GM23338 (cell line): Measurements from ENCODE around the gene PDSS1. TPM values are rescaled to one million over a fixed set of nuclear protein-coding genes. Genes with fewer than 3 reads are reported as not detected.
"Not testable (repeated sequence)": the region's sequence is repeated elsewhere in the genome, so short reads cannot be mapped to it uniquely, and the experiment has no call there.

Experiments used
- ATAC-seq: fragments of 200-7000 bp; cut with Tn5 transposase; 3 replicates; pipeline ENCODE4 v1.9.1; 2020
- DNase-seq: peaks from one replicate; pipeline ENCODE4 v3.0.0-alpha.2; 2015; ENCODE audit warnings: low spot score
- H2AFZ ChIP-seq: fragments of 200-600 bp; sonication (generic); 2 replicates; pipeline ENCODE4 v1.8.0; 2016; ENCODE audit warnings: antibody characterized with exemption, mild to moderate bottlenecking, moderate library complexity
- H3F3A ChIP-seq: fragments of 200-600 bp; sonication (generic); replicated peaks from 2 replicates; pipeline ENCODE4 v1.8.0; 2017; ENCODE audit warnings: antibody characterized with exemption, mixed run types, low read depth
- H3K27ac ChIP-seq: fragments of 200-600 bp; sonication (generic); 2 replicates; pipeline ENCODE4 v1.6.1; 2016; ENCODE audit warnings: low read depth
- H3K27me3 ChIP-seq: fragments of 200-600 bp; sonication (generic); 2 replicates; pipeline ENCODE4 v1.8.0; 2016; ENCODE audit warnings: mild to moderate bottlenecking, mixed run types, moderate library complexity; ENCODE audit not compliant: insufficient read depth
- H3K36me3 ChIP-seq: fragments of 200-600 bp; sonication (generic); 2 replicates; pipeline ENCODE4 v1.8.0; 2016; ENCODE audit warnings: mild to moderate bottlenecking; ENCODE audit not compliant: insufficient read depth
- H3K4me1 ChIP-seq: fragments of 200-600 bp; sonication (generic); 2 replicates; pipeline ENCODE4 v1.8.0; 2016; ENCODE audit warnings: mild to moderate bottlenecking, moderate library complexity; ENCODE audit not compliant: insufficient read depth
- H3K4me2 ChIP-seq: fragments of 200-600 bp; sonication (generic); 2 replicates; pipeline ENCODE4 v1.7.1; 2017; ENCODE audit warnings: mixed run types
- H3K4me3 ChIP-seq: fragments of 200-600 bp; sonication (generic); 2 replicates; pipeline ENCODE4 v1.6.1; 2016; ENCODE audit warnings: mixed run types
- H3K79me2 ChIP-seq: fragments of 200-600 bp; sonication (generic); replicated peaks from 2 replicates; pipeline ENCODE4 v1.8.0; 2017; ENCODE audit warnings: mild to moderate bottlenecking; ENCODE audit not compliant: insufficient read depth
- H3K9me2 ChIP-seq: fragments of 200-600 bp; sonication (generic); 2 replicates; pipeline ENCODE4 v1.8.0; 2017; ENCODE audit not compliant: insufficient read depth
- H4K20me1 ChIP-seq: fragments of 200-600 bp; sonication (generic); replicated peaks from 2 replicates; pipeline ENCODE4 v1.8.0; 2017; ENCODE audit warnings: mild to moderate bottlenecking; ENCODE audit not compliant: insufficient read depth
- H3K27ac Mint-ChIP-seq: 2 replicates; pipeline ENCODE4 v1.8.0; 2020; ENCODE audit warnings: inconsistent platforms, mild to moderate bottlenecking, moderate library complexity, mixed read lengths
- H3K27me3 Mint-ChIP-seq: 3 replicates; pipeline ENCODE4 v1.8.0; 2022; ENCODE audit warnings: low read depth, mild to moderate bottlenecking, moderate library complexity, mixed read lengths, inconsistent platforms; ENCODE audit not compliant: insufficient read depth, poor library complexity
- H3K36me3 Mint-ChIP-seq: 3 replicates; pipeline ENCODE4 v1.8.0; 2021; ENCODE audit warnings: low read depth, mild to moderate bottlenecking, inconsistent platforms, moderate library complexity, mixed read lengths
- H3K4me1 Mint-ChIP-seq: 3 replicates; pipeline ENCODE4 v1.8.0; 2020; ENCODE audit warnings: mild to moderate bottlenecking, inconsistent platforms, mixed read lengths
- H3K4me3 Mint-ChIP-seq: 3 replicates; pipeline ENCODE4 v1.8.0; 2021; ENCODE audit warnings: moderate library complexity, mild to moderate bottlenecking, inconsistent platforms, mixed read lengths
- H3K9me3 Mint-ChIP-seq: 3 replicates; pipeline ENCODE4 v1.8.0; 2020; ENCODE audit warnings: moderate library complexity, mild to moderate bottlenecking, inconsistent platforms, mixed read lengths
- CREB1 ChIP-seq: fragments of 250-450 bp; sonication (Bioruptor Pico); IDR thresholded peaks from 2 replicates; pipeline ENCODE4 v1.5.0; 2020; ENCODE audit warnings: low read depth, mild to moderate bottlenecking, moderate library complexity
- EZH2 ChIP-seq: fragments of 200-600 bp; sonication (generic); IDR thresholded peaks from one replicate; pipeline ENCODE4 v1.8.0; 2017; ENCODE audit warnings: antibody characterized with exemption, mild to moderate bottlenecking, low read depth; ENCODE audit not compliant: unreplicated experiment
- JUNB ChIP-seq: IDR thresholded peaks from one replicate; pipeline ENCODE4 v1.6.1; 2016; ENCODE audit warnings: antibody characterized with exemption; ENCODE audit not compliant: unreplicated experiment
- NANOG ChIP-seq: IDR thresholded peaks from 2 replicates; pipeline ENCODE4 v1.6.1; 2016; ENCODE audit warnings: antibody characterized with exemption, borderline replicate concordance
- STAT1 ChIP-seq: IDR thresholded peaks from one replicate; pipeline ENCODE4 v1.6.1; 2016; ENCODE audit warnings: antibody characterized with exemption; ENCODE audit not compliant: unreplicated experiment
- ZNF114 ChIP-seq: fragments of 250-450 bp; sonication (Bioruptor Pico); IDR thresholded peaks from 2 replicates; pipeline ENCODE4 v1.5.0; 2020; ENCODE audit warnings: mild to moderate bottlenecking, moderate library complexity
- polyA plus RNA-seq: library from polyadenylated mRNA; unstranded; fragments of >200 nt; fragmentation: Nextera tagmentation; extraction: Ambion mirVana; gene quantifications from 2 replicates; pipeline ENCODE4 v1.2.1, GENCODE V29; 2016
- total RNA-seq: library from RNA; depleted of rRNA; stranded (reverse); fragments of >200 nt; shearing (Covaris generic); gene quantifications from 2 replicates; pipeline ENCODE4 v1.2.3, GENCODE V29; 2014
- TF ChIP-seq, protein P1 (sequence below): IDR thresholded peaks from one replicate; pipeline ENCODE4 v1.6.1; 2018; ENCODE audit warnings: antibody characterized with exemption; ENCODE audit not compliant: unreplicated experiment
- TF ChIP-seq, protein P2 (sequence below), 2 experiments: fragments of 200-600 bp in 1 of 2; sonication (generic) in 1 of 2; conservative IDR thresholded peaks; 2 replicates each; pipeline versions ENCODE4 v1.5.1 to v1.6.1; 2016 to 2017; ENCODE audit warnings: antibody characterized with exemption in 2 of 2, low read depth in 2 of 2, mild to moderate bottlenecking in 2 of 2, moderate library complexity in 1 of 2

The PDSS1 gene
- total and polyA plus RNA-seq, 2 experiments from 2014 or later: 21.5 to 26.2 TPM

DNA sequence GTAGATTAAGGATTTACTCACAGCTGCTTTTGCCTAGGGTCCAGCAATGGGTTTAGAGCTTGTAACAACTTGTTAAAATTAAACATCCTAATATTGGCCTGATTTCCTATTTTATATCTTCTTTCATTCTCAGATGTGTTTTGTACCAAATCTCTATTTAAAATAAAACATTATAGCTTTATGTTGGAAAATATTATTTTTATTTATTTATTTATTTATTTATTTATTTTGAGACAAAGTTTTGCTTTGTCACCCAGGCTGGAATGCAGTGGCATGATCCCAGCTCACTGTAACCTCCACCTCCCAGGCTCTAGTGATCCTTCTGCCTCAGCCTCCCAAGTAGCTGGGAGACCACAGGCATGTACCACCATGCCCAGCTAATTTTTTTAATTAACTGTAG, 17.9 kb upstream of the PDSS1 start (continued):
- TF ChIP-seq, protein P1, sequence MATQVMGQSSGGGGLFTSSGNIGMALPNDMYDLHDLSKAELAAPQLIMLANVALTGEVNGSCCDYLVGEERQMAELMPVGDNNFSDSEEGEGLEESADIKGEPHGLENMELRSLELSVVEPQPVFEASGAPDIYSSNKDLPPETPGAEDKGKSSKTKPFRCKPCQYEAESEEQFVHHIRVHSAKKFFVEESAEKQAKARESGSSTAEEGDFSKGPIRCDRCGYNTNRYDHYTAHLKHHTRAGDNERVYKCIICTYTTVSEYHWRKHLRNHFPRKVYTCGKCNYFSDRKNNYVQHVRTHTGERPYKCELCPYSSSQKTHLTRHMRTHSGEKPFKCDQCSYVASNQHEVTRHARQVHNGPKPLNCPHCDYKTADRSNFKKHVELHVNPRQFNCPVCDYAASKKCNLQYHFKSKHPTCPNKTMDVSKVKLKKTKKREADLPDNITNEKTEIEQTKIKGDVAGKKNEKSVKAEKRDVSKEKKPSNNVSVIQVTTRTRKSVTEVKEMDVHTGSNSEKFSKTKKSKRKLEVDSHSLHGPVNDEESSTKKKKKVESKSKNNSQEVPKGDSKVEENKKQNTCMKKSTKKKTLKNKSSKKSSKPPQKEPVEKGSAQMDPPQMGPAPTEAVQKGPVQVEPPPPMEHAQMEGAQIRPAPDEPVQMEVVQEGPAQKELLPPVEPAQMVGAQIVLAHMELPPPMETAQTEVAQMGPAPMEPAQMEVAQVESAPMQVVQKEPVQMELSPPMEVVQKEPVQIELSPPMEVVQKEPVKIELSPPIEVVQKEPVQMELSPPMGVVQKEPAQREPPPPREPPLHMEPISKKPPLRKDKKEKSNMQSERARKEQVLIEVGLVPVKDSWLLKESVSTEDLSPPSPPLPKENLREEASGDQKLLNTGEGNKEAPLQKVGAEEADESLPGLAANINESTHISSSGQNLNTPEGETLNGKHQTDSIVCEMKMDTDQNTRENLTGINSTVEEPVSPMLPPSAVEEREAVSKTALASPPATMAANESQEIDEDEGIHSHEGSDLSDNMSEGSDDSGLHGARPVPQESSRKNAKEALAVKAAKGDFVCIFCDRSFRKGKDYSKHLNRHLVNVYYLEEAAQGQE: no peak

DNA sequence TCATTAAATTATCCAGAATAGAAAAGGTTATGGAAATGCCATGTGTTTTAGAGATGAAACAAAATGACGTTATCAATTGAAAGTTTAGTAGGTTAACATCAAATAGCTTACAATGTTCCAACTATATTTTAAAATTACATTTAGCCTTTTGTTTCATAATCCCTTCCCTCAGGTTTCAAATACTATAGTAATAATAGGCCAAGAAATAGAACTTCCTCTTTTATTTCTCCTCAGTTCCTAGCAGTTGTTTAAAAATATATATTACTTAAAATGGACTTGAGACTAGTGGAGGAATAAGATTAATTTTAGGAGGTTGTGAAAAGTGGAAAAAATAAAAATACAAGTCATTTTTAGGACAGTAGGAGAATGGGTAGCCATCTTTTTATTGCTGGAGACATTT, 16.4 kb upstream of the PDSS1 start:
- H3K27ac ChIP-seq: no peak overlapping the region
- Mint-ChIP-seq H3K27me3 (no peaks in the 10 kb centered on the region), H3K4me1 (no peaks in the 10 kb centered on the region), H3K27ac (no peak overlapping the region), H3K9me3 (no peaks in the 10 kb centered on the region), H3K4me3 (no peak overlapping the region), H3K36me3 (no peaks in the 10 kb centered on the region)
- no peak overlapping the region for H3K4me3 ChIP-seq
- H3K9me2 ChIP-seq: no peaks in the 10 kb centered on the region
- no peaks in the 10 kb centered on the region for H3K36me3 ChIP-seq
- DNase-seq: no peak
- no peak overlapping the region for H3K4me2 ChIP-seq
- H3K27me3 ChIP-seq: no peaks in the 10 kb centered on the region
- no peak overlapping the region for H2AFZ ChIP-seq
- no peak for ATAC-seq
- H3K79me2 ChIP-seq: no peaks in the 10 kb centered on the region
- no peaks in the 10 kb centered on the region for H3F3A ChIP-seq
- no peaks in the 10 kb centered on the region for H4K20me1 ChIP-seq
- TF ChIP-seq, protein P1: no peak
- no peak for TF ChIP-seq JUNB
- no peak for TF ChIP-seq ZNF114 (CRISPR knock-in tag)
- TF ChIP-seq, protein P2, sequence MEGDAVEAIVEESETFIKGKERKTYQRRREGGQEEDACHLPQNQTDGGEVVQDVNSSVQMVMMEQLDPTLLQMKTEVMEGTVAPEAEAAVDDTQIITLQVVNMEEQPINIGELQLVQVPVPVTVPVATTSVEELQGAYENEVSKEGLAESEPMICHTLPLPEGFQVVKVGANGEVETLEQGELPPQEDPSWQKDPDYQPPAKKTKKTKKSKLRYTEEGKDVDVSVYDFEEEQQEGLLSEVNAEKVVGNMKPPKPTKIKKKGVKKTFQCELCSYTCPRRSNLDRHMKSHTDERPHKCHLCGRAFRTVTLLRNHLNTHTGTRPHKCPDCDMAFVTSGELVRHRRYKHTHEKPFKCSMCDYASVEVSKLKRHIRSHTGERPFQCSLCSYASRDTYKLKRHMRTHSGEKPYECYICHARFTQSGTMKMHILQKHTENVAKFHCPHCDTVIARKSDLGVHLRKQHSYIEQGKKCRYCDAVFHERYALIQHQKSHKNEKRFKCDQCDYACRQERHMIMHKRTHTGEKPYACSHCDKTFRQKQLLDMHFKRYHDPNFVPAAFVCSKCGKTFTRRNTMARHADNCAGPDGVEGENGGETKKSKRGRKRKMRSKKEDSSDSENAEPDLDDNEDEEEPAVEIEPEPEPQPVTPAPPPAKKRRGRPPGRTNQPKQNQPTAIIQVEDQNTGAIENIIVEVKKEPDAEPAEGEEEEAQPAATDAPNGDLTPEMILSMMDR (conservative IDR thresholded peaks at IDR 0.05; ENCODE audit: low read depth in 2 of 2): no peak
- TF ChIP-seq STAT1: no peak
- TF ChIP-seq CREB1 (CRISPR knock-in tag): no peak
- no peak for TF ChIP-seq EZH2
- TF ChIP-seq NANOG: no peak
- no peaks in the 10 kb centered on the region for H3K4me1 ChIP-seq

DNA sequence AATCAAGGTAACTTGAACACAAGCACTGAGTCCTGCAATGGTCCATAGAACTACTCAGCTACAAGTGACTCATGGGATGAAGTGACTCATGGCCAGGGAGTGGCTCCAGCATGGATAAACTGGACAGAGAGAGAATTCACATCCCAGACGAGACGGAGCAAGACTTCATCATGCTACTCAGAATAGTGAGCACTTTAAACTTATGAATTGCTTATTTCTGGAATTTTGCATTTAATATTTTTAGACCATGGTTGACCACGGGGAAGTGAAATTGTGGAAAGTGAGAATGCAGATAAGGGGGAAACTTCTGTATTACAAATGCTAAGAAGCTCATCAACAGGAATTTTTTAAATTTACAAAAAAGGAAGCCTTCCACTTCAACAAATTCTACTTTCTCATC, 15.5 kb upstream of the PDSS1 start:
- not testable (repeated sequence) for H3K4me2 ChIP-seq, H3K36me3 ChIP-seq, H3K27me3 ChIP-seq, H3K27me3 Mint-ChIP-seq, H3K4me3 ChIP-seq, H3F3A ChIP-seq, H3K4me1 ChIP-seq, H3K9me3 Mint-ChIP-seq, H3K36me3 Mint-ChIP-seq, H3K4me1 Mint-ChIP-seq, DNase-seq, H4K20me1 ChIP-seq, H2AFZ ChIP-seq, H3K4me3 Mint-ChIP-seq, ATAC-seq, H3K79me2 ChIP-seq, H3K9me2 ChIP-seq, H3K27ac Mint-ChIP-seq, H3K27ac ChIP-seq
